A549 (cell line): ENCODE data around the gene ZNF578.

Experiments used
- CEBPB ChIP-seq, 2 experiments: fragments of >200 bp in 1 of 2; sonication (Bioruptor Twin) in 1 of 2; formaldehyde crosslinking in 1 of 2; IDR thresholded peaks; 2 replicates each; pipeline ENCODE4 v1.6.1; 2012 to 2016
- CHD2 ChIP-seq: fragments of 150-350 bp; IDR thresholded peaks from 2 replicates; pipeline ENCODE4 v1.6.1; 2014; ENCODE audit warnings: low read length; ENCODE audit not compliant: partially characterized antibody
- MAFK ChIP-seq: fragments of 450-650 bp; IDR thresholded peaks from 2 replicates; pipeline ENCODE4 v1.6.1; 2014; ENCODE audit not compliant: partially characterized antibody
- MYC ChIP-seq: IDR thresholded peaks from 2 replicates; pipeline ENCODE4 v1.6.1; 2012; ENCODE audit warnings: mild to moderate bottlenecking, inconsistent platforms, low read length, improper control_type of control experiment, borderline replicate concordance
- RCOR1 ChIP-seq: fragments of 150-350 bp; IDR thresholded peaks from 2 replicates; pipeline ENCODE4 v1.6.1; 2014; ENCODE audit warnings: antibody characterized with exemption, low read length, low read depth
- TF ChIP-seq, protein P1 (sequence below): fragments of >200 bp; sonication (Bioruptor Twin); formaldehyde crosslinking; IDR thresholded peaks from 3 replicates; pipeline ENCODE4 v1.5.1; 2016
- TF ChIP-seq, protein P2 (sequence below): fragments of 150-350 bp; IDR thresholded peaks from 2 replicates; pipeline ENCODE4 v1.6.1; 2014; ENCODE audit warnings: low read depth, mild to moderate bottlenecking, low read length

DNA sequence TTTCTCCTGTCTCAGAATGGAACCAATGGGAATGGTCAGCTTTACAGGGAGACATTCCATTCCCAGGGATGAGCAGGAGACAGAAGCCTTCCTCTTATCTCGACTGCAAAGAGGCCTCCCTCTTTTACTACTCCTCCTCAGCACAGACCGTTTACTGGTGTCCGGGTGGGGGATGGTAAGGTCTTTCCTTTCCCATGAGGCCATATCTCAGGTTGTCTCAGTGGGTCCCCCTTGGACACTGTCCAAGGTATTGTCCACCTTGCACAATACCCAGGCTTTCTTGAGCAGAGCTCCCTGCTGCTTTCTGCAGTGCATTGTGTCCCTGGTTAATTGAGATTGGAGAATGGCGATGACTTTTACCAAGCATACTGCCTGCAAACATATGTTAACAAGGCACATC is 66.7 kb downstream of the ZNF578 start:
- TF ChIP-seq, protein P1, sequence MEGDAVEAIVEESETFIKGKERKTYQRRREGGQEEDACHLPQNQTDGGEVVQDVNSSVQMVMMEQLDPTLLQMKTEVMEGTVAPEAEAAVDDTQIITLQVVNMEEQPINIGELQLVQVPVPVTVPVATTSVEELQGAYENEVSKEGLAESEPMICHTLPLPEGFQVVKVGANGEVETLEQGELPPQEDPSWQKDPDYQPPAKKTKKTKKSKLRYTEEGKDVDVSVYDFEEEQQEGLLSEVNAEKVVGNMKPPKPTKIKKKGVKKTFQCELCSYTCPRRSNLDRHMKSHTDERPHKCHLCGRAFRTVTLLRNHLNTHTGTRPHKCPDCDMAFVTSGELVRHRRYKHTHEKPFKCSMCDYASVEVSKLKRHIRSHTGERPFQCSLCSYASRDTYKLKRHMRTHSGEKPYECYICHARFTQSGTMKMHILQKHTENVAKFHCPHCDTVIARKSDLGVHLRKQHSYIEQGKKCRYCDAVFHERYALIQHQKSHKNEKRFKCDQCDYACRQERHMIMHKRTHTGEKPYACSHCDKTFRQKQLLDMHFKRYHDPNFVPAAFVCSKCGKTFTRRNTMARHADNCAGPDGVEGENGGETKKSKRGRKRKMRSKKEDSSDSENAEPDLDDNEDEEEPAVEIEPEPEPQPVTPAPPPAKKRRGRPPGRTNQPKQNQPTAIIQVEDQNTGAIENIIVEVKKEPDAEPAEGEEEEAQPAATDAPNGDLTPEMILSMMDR, result no peak
- no peak for TF ChIP-seq MYC
- no peak for TF ChIP-seq RCOR1
- no peak for TF ChIP-seq CHD2
- no peak for TF ChIP-seq CEBPB (IDR thresholded peaks at IDR 0.05)
- TF ChIP-seq, protein P2, sequence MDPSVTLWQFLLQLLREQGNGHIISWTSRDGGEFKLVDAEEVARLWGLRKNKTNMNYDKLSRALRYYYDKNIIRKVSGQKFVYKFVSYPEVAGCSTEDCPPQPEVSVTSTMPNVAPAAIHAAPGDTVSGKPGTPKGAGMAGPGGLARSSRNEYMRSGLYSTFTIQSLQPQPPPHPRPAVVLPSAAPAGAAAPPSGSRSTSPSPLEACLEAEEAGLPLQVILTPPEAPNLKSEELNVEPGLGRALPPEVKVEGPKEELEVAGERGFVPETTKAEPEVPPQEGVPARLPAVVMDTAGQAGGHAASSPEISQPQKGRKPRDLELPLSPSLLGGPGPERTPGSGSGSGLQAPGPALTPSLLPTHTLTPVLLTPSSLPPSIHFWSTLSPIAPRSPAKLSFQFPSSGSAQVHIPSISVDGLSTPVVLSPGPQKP, result no peak
- no peak for TF ChIP-seq MAFK
